Measurements from ENCODE around the gene SCP2.

DNA sequence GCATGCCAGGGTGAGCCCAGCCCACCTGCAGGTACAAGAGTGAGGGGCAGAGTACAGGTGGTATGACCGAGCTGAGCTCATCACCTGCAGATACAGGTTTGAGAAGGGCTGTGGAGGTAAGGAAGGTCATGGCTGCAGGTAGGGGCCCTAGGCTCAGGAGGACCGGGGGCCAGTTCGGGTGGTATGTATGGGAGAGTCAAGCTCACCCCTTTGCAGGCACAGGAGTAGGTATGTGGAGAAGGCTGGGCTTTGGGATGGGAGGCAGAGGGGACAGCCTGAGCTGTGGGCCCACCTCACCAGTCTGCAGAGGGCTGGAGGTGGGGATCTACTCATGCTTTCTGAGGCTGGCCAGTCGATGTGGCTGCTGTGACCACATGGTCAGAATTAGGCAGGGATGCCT, 152.2 kb downstream of the SCP2 start:
- TF ChIP-seq, protein P1, sequence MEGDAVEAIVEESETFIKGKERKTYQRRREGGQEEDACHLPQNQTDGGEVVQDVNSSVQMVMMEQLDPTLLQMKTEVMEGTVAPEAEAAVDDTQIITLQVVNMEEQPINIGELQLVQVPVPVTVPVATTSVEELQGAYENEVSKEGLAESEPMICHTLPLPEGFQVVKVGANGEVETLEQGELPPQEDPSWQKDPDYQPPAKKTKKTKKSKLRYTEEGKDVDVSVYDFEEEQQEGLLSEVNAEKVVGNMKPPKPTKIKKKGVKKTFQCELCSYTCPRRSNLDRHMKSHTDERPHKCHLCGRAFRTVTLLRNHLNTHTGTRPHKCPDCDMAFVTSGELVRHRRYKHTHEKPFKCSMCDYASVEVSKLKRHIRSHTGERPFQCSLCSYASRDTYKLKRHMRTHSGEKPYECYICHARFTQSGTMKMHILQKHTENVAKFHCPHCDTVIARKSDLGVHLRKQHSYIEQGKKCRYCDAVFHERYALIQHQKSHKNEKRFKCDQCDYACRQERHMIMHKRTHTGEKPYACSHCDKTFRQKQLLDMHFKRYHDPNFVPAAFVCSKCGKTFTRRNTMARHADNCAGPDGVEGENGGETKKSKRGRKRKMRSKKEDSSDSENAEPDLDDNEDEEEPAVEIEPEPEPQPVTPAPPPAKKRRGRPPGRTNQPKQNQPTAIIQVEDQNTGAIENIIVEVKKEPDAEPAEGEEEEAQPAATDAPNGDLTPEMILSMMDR (IDR thresholded peaks at IDR 0.05; ENCODE audit: low read depth, low read length, poor library complexity, severe bottlenecking) = no peak
- no peak for TF ChIP-seq EZH2phosphoT487 (IDR thresholded peaks at IDR 0.05; ENCODE audit: borderline replicate concordance, low read length)

Data from DOHH2 (cell line).